ENCODE data around the gene TMEM87B.

- TF ChIP-seq CTCF (IDR thresholded peaks at IDR 0.05) (no peak), POLR2A (IDR thresholded peaks at IDR 0.05) (no peak)
These were observed 100.5 kb downstream of the TMEM87B start for GRCh38 chr2:112155331-112156151.

Measured in transverse colon (tissue), 3 donors.